K562 (cell line): ENCODE results near the gene ACKR2.

ENCODE experiments used
- KAT7 ChIP-seq: sonication (generic); formaldehyde crosslinking; IDR thresholded peaks from 2 replicates; pipeline ENCODE4 v1.8.0; 2022; ENCODE audit warnings: missing genetic modification reagents, mild to moderate bottlenecking, borderline replicate concordance
- PHF8 ChIP-seq: fragments of 200-600 bp; sonication (generic); IDR thresholded peaks from 2 replicates; pipeline ENCODE4 v1.6.1; 2012; ENCODE audit warnings: mixed run types, mild to moderate bottlenecking, inconsistent platforms, low read length, moderate library complexity, borderline replicate concordance
- POLR2A ChIP-seq: fragments of 450-650 bp; conservative IDR thresholded peaks from 2 replicates; pipeline ENCODE4 v1.6.1; 2016
- SREBF2 ChIP-seq: sonication (generic); formaldehyde crosslinking; IDR thresholded peaks from 2 replicates; pipeline ENCODE4 v1.4.0; 2020; ENCODE audit warnings: mild to moderate bottlenecking, missing genetic modification reagents
- STAG1 ChIP-seq: sonication (generic); formaldehyde crosslinking; IDR thresholded peaks from 2 replicates; pipeline ENCODE4 v1.5.0; 2020; ENCODE audit warnings: missing genetic modification reagents, borderline replicate concordance
- ZNF324 ChIP-seq: fragments of 250-450 bp; sonication (Bioruptor Pico); IDR thresholded peaks from 2 replicates; pipeline ENCODE4 v1.4.0; 2020; ENCODE audit warnings: mild to moderate bottlenecking
- TF ChIP-seq, protein P1 (sequence below): sonication (generic); formaldehyde crosslinking; IDR thresholded peaks from 2 replicates; pipeline ENCODE4 v1.5.0; 2020; ENCODE audit warnings: missing genetic modification reagents
- TF ChIP-seq, protein P2 (sequence below), 3 experiments: IDR thresholded peaks in 2 of 3; conservative IDR thresholded peaks in 1 of 3; 2 replicates each; pipeline ENCODE4 v1.5.1; 2011 to 2012; ENCODE audit warnings: low read length in 3 of 3, mild to moderate bottlenecking in 3 of 3, control low read depth in 2 of 3, improper control_type of control experiment in 1 of 3, inconsistent platforms in 1 of 3, low read depth in 1 of 3, mixed read lengths in 1 of 3, moderate library complexity in 1 of 3; ENCODE audit not compliant: insufficient read depth in 2 of 3
- TF ChIP-seq, protein P3 (sequence below): sonication (generic); formaldehyde crosslinking; IDR thresholded peaks from 2 replicates; pipeline ENCODE4 v1.4.0; 2020; ENCODE audit warnings: mild to moderate bottlenecking, missing genetic modification reagents

DNA sequence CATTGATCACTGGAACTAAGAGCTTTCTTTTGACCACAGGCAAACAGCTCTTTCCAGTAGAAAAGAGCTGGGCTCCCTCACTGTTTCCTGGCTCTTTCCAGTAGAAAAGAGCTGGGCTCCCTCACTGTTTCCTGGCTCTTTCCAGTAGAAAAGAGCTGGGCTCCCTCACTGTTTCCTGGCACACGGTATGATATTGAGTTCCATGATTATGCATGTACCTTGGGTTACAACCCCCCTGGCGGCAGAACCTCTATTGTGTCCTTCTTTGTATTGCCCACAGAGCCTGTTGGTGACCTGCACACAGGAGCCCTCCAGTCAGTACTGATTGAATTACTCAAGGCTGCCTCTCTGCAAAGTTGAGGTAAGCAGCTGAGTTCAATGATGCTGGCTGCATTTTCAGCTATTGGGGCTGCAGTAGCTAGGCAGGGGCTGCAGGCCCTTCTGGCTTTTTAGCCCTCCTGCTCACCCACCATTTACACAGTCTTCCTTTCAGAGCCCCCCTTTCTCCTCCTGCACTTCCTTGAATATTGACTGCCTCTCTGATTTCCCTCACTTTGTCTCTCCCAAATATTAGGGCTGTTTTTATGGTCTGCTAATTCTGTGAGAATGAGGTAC, 10.2 kb downstream of the ACKR2 start:
- TF ChIP-seq ZNF324, result no peak
- TF ChIP-seq POLR2A, result no peak
- TF ChIP-seq, protein P1, sequence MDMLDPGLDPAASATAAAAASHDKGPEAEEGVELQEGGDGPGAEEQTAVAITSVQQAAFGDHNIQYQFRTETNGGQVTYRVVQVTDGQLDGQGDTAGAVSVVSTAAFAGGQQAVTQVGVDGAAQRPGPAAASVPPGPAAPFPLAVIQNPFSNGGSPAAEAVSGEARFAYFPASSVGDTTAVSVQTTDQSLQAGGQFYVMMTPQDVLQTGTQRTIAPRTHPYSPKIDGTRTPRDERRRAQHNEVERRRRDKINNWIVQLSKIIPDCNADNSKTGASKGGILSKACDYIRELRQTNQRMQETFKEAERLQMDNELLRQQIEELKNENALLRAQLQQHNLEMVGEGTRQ, result no peak
- TF ChIP-seq, protein P2, sequence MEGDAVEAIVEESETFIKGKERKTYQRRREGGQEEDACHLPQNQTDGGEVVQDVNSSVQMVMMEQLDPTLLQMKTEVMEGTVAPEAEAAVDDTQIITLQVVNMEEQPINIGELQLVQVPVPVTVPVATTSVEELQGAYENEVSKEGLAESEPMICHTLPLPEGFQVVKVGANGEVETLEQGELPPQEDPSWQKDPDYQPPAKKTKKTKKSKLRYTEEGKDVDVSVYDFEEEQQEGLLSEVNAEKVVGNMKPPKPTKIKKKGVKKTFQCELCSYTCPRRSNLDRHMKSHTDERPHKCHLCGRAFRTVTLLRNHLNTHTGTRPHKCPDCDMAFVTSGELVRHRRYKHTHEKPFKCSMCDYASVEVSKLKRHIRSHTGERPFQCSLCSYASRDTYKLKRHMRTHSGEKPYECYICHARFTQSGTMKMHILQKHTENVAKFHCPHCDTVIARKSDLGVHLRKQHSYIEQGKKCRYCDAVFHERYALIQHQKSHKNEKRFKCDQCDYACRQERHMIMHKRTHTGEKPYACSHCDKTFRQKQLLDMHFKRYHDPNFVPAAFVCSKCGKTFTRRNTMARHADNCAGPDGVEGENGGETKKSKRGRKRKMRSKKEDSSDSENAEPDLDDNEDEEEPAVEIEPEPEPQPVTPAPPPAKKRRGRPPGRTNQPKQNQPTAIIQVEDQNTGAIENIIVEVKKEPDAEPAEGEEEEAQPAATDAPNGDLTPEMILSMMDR (IDR thresholded peaks at IDR 0.05 in 2 of 3, conservative IDR thresholded peaks at IDR 0.05 in 1 of 3; ENCODE audit: insufficient read depth in 2 of 3, low read depth in 1 of 3, low read length in 3 of 3), result peak; percentile 41 to 45 (median 43); a peak in 4 of 6 replicates
- TF ChIP-seq KAT7, result no peak
- TF ChIP-seq, protein P3, sequence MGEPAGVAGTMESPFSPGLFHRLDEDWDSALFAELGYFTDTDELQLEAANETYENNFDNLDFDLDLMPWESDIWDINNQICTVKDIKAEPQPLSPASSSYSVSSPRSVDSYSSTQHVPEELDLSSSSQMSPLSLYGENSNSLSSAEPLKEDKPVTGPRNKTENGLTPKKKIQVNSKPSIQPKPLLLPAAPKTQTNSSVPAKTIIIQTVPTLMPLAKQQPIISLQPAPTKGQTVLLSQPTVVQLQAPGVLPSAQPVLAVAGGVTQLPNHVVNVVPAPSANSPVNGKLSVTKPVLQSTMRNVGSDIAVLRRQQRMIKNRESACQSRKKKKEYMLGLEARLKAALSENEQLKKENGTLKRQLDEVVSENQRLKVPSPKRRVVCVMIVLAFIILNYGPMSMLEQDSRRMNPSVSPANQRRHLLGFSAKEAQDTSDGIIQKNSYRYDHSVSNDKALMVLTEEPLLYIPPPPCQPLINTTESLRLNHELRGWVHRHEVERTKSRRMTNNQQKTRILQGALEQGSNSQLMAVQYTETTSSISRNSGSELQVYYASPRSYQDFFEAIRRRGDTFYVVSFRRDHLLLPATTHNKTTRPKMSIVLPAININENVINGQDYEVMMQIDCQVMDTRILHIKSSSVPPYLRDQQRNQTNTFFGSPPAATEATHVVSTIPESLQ (CRISPR knock-in tag), result no peak
- no peak for TF ChIP-seq SREBF2 (CRISPR knock-in tag)
- no peak for TF ChIP-seq PHF8
- no peak for TF ChIP-seq STAG1 (CRISPR knock-in tag)
